GM23338 (cell line): ENCODE data around the gene CCDC12. TPM values are rescaled to one million over a fixed set of nuclear protein-coding genes. Genes with fewer than 3 reads are reported as not detected.

ENCODE experiments used
- ATAC-seq: fragments of 200-7000 bp; cut with Tn5 transposase; 3 replicates; pipeline ENCODE4 v1.9.1; 2020
- DNase-seq: peaks from one replicate; pipeline ENCODE4 v3.0.0-alpha.2; 2015; ENCODE audit warnings: low spot score
- H2AFZ ChIP-seq: fragments of 200-600 bp; sonication (generic); 2 replicates; pipeline ENCODE4 v1.8.0; 2016; ENCODE audit warnings: antibody characterized with exemption, mild to moderate bottlenecking, moderate library complexity
- H3F3A ChIP-seq: fragments of 200-600 bp; sonication (generic); replicated peaks from 2 replicates; pipeline ENCODE4 v1.8.0; 2017; ENCODE audit warnings: antibody characterized with exemption, mixed run types, low read depth
- H3K27ac ChIP-seq: fragments of 200-600 bp; sonication (generic); 2 replicates; pipeline ENCODE4 v1.6.1; 2016; ENCODE audit warnings: low read depth
- H3K27me3 ChIP-seq: fragments of 200-600 bp; sonication (generic); 2 replicates; pipeline ENCODE4 v1.8.0; 2016; ENCODE audit warnings: mild to moderate bottlenecking, mixed run types, moderate library complexity; ENCODE audit not compliant: insufficient read depth
- H3K36me3 ChIP-seq: fragments of 200-600 bp; sonication (generic); 2 replicates; pipeline ENCODE4 v1.8.0; 2016; ENCODE audit warnings: mild to moderate bottlenecking; ENCODE audit not compliant: insufficient read depth
- H3K4me1 ChIP-seq: fragments of 200-600 bp; sonication (generic); 2 replicates; pipeline ENCODE4 v1.8.0; 2016; ENCODE audit warnings: mild to moderate bottlenecking, moderate library complexity; ENCODE audit not compliant: insufficient read depth
- H3K4me2 ChIP-seq: fragments of 200-600 bp; sonication (generic); 2 replicates; pipeline ENCODE4 v1.7.1; 2017; ENCODE audit warnings: mixed run types
- H3K4me3 ChIP-seq: fragments of 200-600 bp; sonication (generic); 2 replicates; pipeline ENCODE4 v1.6.1; 2016; ENCODE audit warnings: mixed run types
- H3K79me2 ChIP-seq: fragments of 200-600 bp; sonication (generic); replicated peaks from 2 replicates; pipeline ENCODE4 v1.8.0; 2017; ENCODE audit warnings: mild to moderate bottlenecking; ENCODE audit not compliant: insufficient read depth
- H3K9me2 ChIP-seq: fragments of 200-600 bp; sonication (generic); 2 replicates; pipeline ENCODE4 v1.8.0; 2017; ENCODE audit not compliant: insufficient read depth
- H4K20me1 ChIP-seq: fragments of 200-600 bp; sonication (generic); replicated peaks from 2 replicates; pipeline ENCODE4 v1.8.0; 2017; ENCODE audit warnings: mild to moderate bottlenecking; ENCODE audit not compliant: insufficient read depth
- H3K27ac Mint-ChIP-seq: 2 replicates; pipeline ENCODE4 v1.8.0; 2020; ENCODE audit warnings: inconsistent platforms, mild to moderate bottlenecking, moderate library complexity, mixed read lengths
- H3K27me3 Mint-ChIP-seq: 3 replicates; pipeline ENCODE4 v1.8.0; 2022; ENCODE audit warnings: low read depth, mild to moderate bottlenecking, moderate library complexity, mixed read lengths, inconsistent platforms; ENCODE audit not compliant: insufficient read depth, poor library complexity
- H3K36me3 Mint-ChIP-seq: 3 replicates; pipeline ENCODE4 v1.8.0; 2021; ENCODE audit warnings: low read depth, mild to moderate bottlenecking, inconsistent platforms, moderate library complexity, mixed read lengths
- H3K4me1 Mint-ChIP-seq: 3 replicates; pipeline ENCODE4 v1.8.0; 2020; ENCODE audit warnings: mild to moderate bottlenecking, inconsistent platforms, mixed read lengths
- H3K4me3 Mint-ChIP-seq: 3 replicates; pipeline ENCODE4 v1.8.0; 2021; ENCODE audit warnings: moderate library complexity, mild to moderate bottlenecking, inconsistent platforms, mixed read lengths
- H3K9me3 Mint-ChIP-seq: 3 replicates; pipeline ENCODE4 v1.8.0; 2020; ENCODE audit warnings: moderate library complexity, mild to moderate bottlenecking, inconsistent platforms, mixed read lengths
- CREB1 ChIP-seq: fragments of 250-450 bp; sonication (Bioruptor Pico); IDR thresholded peaks from 2 replicates; pipeline ENCODE4 v1.5.0; 2020; ENCODE audit warnings: low read depth, mild to moderate bottlenecking, moderate library complexity
- JUNB ChIP-seq: IDR thresholded peaks from one replicate; pipeline ENCODE4 v1.6.1; 2016; ENCODE audit warnings: antibody characterized with exemption; ENCODE audit not compliant: unreplicated experiment
- NANOG ChIP-seq: IDR thresholded peaks from 2 replicates; pipeline ENCODE4 v1.6.1; 2016; ENCODE audit warnings: antibody characterized with exemption, borderline replicate concordance
- POLR2AphosphoS5 ChIP-seq: IDR thresholded peaks from 2 replicates; pipeline ENCODE4 v1.6.1; 2016; ENCODE audit warnings: antibody characterized with exemption, low read depth
- STAT1 ChIP-seq: IDR thresholded peaks from one replicate; pipeline ENCODE4 v1.6.1; 2016; ENCODE audit warnings: antibody characterized with exemption; ENCODE audit not compliant: unreplicated experiment
- ZNF114 ChIP-seq: fragments of 250-450 bp; sonication (Bioruptor Pico); IDR thresholded peaks from 2 replicates; pipeline ENCODE4 v1.5.0; 2020; ENCODE audit warnings: mild to moderate bottlenecking, moderate library complexity
- ZNF331 ChIP-seq: fragments of 250-450 bp; sonication (Bioruptor Pico); IDR thresholded peaks from 2 replicates; pipeline ENCODE4 v1.5.0; 2020; ENCODE audit warnings: low read depth, mild to moderate bottlenecking, moderate library complexity
- polyA plus RNA-seq: library from polyadenylated mRNA; unstranded; fragments of >200 nt; fragmentation: Nextera tagmentation; extraction: Ambion mirVana; gene quantifications from 2 replicates; pipeline ENCODE4 v1.2.1, GENCODE V29; 2016
- total RNA-seq: library from RNA; depleted of rRNA; stranded (reverse); fragments of >200 nt; shearing (Covaris generic); gene quantifications from 2 replicates; pipeline ENCODE4 v1.2.3, GENCODE V29; 2014
- TF ChIP-seq, protein P1 (sequence below): IDR thresholded peaks from one replicate; pipeline ENCODE4 v1.6.1; 2018; ENCODE audit warnings: antibody characterized with exemption; ENCODE audit not compliant: unreplicated experiment
- TF ChIP-seq, protein P2 (sequence below), 2 experiments: fragments of 200-600 bp in 1 of 2; sonication (generic) in 1 of 2; conservative IDR thresholded peaks; 2 replicates each; pipeline versions ENCODE4 v1.5.1 to v1.6.1; 2016 to 2017; ENCODE audit warnings: antibody characterized with exemption in 2 of 2, low read depth in 2 of 2, mild to moderate bottlenecking in 2 of 2, moderate library complexity in 1 of 2
- TF ChIP-seq, protein P3 (sequence below): IDR thresholded peaks from 2 replicates; pipeline ENCODE4 v1.6.1; 2016; ENCODE audit warnings: antibody characterized with exemption

The CCDC12 gene
- total and polyA plus RNA-seq, 2 experiments from 2014 or later = 42.9 to 133 TPM

DNA sequence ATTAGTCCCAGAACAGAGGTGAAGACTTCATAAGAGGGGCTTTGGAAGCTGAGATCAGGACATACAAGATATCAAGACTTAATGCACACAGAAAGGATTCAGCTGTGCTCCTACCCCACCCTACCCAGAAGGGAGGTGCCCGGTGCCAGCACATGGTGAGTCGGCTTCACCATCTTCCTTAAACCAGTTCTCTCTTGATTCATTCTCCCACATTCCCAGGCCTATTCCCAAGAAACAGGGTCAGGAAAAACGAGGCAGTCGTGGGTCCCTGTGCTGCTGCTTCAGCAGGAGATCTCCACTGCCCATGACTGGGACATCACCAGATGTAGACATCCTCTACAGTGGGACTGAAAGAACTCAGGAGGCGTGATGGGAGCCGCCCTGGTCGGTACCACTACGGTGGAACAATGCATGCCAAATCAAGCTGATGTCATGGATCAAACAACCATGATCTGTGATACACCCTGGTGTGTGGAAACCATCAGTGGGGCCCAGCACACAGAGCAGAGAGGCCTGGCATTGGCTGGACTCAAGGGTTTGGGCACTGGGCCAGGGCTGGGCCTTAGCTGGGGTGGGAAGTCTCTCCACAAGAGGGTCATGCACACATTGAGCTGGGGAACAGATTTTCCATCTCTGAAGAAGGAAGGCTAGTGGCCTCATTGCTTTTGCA is 41.9 kb downstream of the CCDC12 start (continued):
- TF ChIP-seq, protein P1, sequence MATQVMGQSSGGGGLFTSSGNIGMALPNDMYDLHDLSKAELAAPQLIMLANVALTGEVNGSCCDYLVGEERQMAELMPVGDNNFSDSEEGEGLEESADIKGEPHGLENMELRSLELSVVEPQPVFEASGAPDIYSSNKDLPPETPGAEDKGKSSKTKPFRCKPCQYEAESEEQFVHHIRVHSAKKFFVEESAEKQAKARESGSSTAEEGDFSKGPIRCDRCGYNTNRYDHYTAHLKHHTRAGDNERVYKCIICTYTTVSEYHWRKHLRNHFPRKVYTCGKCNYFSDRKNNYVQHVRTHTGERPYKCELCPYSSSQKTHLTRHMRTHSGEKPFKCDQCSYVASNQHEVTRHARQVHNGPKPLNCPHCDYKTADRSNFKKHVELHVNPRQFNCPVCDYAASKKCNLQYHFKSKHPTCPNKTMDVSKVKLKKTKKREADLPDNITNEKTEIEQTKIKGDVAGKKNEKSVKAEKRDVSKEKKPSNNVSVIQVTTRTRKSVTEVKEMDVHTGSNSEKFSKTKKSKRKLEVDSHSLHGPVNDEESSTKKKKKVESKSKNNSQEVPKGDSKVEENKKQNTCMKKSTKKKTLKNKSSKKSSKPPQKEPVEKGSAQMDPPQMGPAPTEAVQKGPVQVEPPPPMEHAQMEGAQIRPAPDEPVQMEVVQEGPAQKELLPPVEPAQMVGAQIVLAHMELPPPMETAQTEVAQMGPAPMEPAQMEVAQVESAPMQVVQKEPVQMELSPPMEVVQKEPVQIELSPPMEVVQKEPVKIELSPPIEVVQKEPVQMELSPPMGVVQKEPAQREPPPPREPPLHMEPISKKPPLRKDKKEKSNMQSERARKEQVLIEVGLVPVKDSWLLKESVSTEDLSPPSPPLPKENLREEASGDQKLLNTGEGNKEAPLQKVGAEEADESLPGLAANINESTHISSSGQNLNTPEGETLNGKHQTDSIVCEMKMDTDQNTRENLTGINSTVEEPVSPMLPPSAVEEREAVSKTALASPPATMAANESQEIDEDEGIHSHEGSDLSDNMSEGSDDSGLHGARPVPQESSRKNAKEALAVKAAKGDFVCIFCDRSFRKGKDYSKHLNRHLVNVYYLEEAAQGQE = no peak
- TF ChIP-seq STAT1 = no peak
- no peak for TF ChIP-seq ZNF114 (CRISPR knock-in tag)
- TF ChIP-seq, protein P2, sequence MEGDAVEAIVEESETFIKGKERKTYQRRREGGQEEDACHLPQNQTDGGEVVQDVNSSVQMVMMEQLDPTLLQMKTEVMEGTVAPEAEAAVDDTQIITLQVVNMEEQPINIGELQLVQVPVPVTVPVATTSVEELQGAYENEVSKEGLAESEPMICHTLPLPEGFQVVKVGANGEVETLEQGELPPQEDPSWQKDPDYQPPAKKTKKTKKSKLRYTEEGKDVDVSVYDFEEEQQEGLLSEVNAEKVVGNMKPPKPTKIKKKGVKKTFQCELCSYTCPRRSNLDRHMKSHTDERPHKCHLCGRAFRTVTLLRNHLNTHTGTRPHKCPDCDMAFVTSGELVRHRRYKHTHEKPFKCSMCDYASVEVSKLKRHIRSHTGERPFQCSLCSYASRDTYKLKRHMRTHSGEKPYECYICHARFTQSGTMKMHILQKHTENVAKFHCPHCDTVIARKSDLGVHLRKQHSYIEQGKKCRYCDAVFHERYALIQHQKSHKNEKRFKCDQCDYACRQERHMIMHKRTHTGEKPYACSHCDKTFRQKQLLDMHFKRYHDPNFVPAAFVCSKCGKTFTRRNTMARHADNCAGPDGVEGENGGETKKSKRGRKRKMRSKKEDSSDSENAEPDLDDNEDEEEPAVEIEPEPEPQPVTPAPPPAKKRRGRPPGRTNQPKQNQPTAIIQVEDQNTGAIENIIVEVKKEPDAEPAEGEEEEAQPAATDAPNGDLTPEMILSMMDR (conservative IDR thresholded peaks at IDR 0.05; ENCODE audit: low read depth in 2 of 2) = no peak
- no peak for TF ChIP-seq NANOG

DNA sequence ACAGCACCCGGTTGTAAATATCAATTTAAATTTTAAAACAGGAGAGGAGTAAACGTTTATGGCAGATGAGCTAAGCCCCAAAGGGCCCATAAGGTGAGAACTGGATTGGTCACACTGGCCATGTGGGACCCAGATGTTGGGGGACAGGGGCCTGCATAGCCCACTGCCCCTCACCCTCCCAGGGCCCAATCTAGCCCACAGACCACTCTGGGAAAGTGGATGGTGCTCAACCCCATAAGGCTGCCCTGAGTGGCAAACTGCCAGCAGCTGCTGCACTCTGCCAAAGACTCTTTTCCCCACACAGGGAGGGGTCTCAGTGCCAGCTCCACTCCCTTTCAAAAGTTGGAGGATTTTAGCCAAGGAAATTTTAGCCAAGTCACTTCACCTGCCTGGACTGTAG is 42.5 kb downstream of the CCDC12 start:
- DNase-seq (no peak), ATAC-seq (no peak)
- TF ChIP-seq CREB1 (no peak), STAT1 (no peak), NANOG (no peak), JUNB (no peak), ZNF331 (CRISPR knock-in tag) (no peak), POLR2AphosphoS5 (no peak)
- TF ChIP-seq, protein P3, sequence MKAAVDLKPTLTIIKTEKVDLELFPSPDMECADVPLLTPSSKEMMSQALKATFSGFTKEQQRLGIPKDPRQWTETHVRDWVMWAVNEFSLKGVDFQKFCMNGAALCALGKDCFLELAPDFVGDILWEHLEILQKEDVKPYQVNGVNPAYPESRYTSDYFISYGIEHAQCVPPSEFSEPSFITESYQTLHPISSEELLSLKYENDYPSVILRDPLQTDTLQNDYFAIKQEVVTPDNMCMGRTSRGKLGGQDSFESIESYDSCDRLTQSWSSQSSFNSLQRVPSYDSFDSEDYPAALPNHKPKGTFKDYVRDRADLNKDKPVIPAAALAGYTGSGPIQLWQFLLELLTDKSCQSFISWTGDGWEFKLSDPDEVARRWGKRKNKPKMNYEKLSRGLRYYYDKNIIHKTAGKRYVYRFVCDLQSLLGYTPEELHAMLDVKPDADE = no peak
- no peak overlapping the region for H2AFZ ChIP-seq
- peaks cover 19% of the 10 kb centered on the region for H3K36me3 Mint-ChIP-seq
- no peak overlapping the region for H3K4me3 Mint-ChIP-seq
- no peak overlapping the region for H3K4me3 ChIP-seq
- H3K27ac Mint-ChIP-seq = no peak overlapping the region; the same call in 1 of the 2 replicates
- H3K4me2 ChIP-seq = no peak overlapping the region
- peaks cover 42% of the 10 kb centered on the region for H3K4me1 Mint-ChIP-seq
- H3K79me2 ChIP-seq = peaks cover 72% of the 10 kb centered on the region
- H3K9me3 Mint-ChIP-seq = no peaks in the 10 kb centered on the region
- H3K27me3 ChIP-seq = no peaks in the 10 kb centered on the region
- peaks cover 5% of the 10 kb centered on the region for H3K27me3 Mint-ChIP-seq
- H3K4me1 ChIP-seq = peaks cover 12% of the 10 kb centered on the region; the same call in 1 of the 2 replicates
- H3K27ac ChIP-seq = no peak overlapping the region
- no peaks in the 10 kb centered on the region for H3K9me2 ChIP-seq
- peaks cover 49% of the 10 kb centered on the region for H4K20me1 ChIP-seq
- no peaks in the 10 kb centered on the region; the same call in 1 of the 2 replicates for H3K36me3 ChIP-seq
- 0 out of 2 replicates have a peak, but pooled peaks cover 7% of the 10 kb centered on the region for H3F3A ChIP-seq
